HG03103 (cell line): Measurements from ENCODE around the gene WDR90.
A peak's percentile ranks its signal among the peaks of the same experiment; 100 is the strongest.
"Not testable (repeated sequence)": the region's sequence is repeated elsewhere in the genome, so short reads cannot be mapped to it uniquely, and the experiment has no call there.

Source experiments
- ATAC-seq: cut with Tn5 transposase; IDR thresholded peaks from one replicate; pipeline ENCODE4 v1.9.1; 2021; ENCODE audit warnings: low read depth; ENCODE audit not compliant: unreplicated experiment

WDR90 gene

GRCh38 chr16:684071-684794 is 35.1 kb downstream of the WDR90 start, which contains the start of gene JMJD8:
Gene JMJD8, minus strand, starts transcription at chr16:684334. Its CDS starts 15 bp downstream, at chr16:684319.
- peak; percentile 48 for ATAC-seq

- ATAC-seq = no peak
Observed at GRCh38 chr16:684961-685696, 36.0 kb downstream of the WDR90 start.

GRCh38 chr16:685967-686366 is 36.8 kb downstream of the WDR90 start:
- no peak for ATAC-seq

DNA sequence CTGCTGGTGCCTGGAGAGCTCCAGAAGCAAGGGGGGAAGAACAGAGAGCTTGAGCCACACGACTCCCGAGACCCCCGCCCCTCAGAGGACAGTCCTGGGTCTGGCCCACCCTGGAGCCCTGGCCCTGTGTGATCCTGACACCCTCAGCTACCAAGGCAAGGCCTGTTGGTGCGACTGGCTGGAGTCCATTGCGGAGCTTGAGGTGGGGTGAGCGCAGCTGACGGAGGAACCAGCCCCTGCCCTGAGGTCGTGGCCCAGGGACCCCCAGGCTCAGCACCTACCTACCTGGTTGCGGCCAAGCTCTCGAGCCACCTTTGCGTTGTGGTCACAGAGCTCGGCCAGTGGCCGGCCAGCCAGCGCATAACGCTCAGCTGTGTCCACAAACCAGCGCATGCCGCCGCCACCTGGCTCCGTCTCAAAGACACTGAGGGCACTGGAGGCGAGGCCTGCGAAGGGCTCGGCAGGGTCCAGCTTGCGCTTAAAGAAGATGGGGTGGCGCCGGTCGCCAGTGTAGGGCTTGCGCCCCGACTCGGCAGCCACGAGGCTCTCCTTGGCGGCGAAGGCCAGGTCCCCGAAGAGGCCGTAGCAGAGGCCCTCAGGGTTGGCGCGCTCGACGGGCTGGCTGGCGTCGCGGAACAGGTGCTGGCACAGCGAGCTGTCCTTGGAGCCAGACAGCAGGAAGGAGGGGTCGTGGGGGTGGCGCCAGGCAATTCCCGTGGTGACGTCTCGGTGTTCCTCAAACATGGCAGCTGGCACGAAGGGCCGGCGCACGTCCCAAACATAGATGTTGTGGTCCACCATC is 37.5 kb downstream of the WDR90 start:
- no peak for ATAC-seq

- ATAC-seq = no peak
Observed at GRCh38 chr16:687499-687898, 38.3 kb downstream of the WDR90 start.

GRCh38 chr16:689175-689897 is 40.2 kb downstream of the WDR90 start:
- no peak for ATAC-seq

- ATAC-seq = not testable (repeated sequence)
Observed at GRCh38 chr16:691242-691641, 42.1 kb downstream of the WDR90 start.

- no peak for ATAC-seq
Observed at GRCh38 chr16:692356-693108, 43.4 kb downstream of the WDR90 start.

- ATAC-seq = no peak
Observed at GRCh38 chr16:693364-693763, 44.2 kb downstream of the WDR90 start.

GRCh38 chr16:693766-694165 is 44.6 kb downstream of the WDR90 start:
- ATAC-seq = no peak

DNA sequence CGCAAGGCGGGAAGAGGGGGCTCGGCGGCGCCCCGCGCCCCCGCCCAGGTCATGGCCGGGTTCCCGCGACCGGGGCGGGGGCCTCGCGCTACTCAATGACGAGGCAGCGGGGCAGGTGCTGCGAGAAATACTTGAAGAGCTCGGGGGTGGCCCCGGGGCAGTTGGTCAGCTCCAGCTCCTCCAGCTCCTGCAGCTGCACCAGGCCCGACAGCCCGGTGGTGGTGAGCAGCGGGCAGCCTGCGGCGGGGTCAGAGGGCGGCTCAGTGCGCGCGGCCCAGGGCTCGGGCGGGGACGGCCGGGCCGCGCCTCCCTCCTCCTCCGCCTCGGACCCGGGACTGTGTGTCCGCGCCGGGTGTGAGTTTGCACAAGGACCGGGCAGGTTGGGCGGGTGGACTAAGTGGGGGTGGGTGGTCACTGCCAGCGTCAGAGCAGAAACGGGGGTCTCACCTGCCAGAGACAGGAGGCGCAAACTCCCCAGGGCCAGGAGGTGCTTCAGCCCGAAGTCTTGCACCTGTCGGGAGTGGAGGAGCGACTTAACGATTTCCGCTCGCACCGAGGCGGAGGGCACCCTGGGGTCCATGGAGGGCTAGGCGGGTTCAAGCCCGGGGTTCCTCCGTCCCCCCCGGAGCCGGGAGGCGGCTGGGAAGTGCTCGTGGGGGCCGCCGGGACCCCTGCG is 45.2 kb downstream of the WDR90 start:
- ATAC-seq = no peak

- ATAC-seq = no peak
Observed at GRCh38 chr16:694863-695354, 45.7 kb downstream of the WDR90 start.

DNA sequence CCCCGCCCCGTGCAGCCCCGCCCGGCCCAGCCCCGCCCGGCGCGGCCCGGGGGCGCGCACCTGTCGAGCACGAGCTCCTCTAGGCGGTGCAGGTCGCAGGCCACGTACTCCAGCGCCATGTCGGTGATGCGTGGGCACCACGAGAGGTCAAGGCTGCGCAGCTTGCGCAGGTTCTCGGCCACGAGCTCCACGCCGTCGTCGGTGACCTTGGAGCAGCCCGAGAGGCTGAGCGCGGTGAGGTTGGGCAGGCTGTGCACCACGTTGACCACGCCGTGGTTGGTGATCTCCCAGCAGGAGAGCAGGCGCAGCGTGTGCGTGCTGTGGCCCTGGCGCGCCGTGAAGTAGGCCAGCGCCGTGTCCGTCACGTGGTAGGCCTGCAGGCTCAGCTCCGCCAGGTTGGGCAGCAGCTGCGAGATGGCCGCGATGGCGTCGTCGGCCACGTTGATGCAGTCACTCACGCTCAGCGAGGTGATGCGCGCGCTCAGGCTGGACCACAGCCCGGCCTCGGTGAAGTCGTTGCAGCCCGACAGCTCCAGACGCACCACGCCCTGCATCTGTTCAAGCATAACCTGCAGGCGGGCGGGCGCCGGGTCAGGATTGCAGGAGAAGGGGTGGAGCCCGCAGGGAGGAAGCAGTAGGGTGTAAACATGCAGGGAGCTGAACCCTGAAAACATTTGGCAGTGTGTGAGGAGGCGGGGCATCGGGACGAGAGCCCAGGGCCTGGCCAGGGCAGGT is 46.4 kb downstream of the WDR90 start:
- no peak for ATAC-seq

DNA sequence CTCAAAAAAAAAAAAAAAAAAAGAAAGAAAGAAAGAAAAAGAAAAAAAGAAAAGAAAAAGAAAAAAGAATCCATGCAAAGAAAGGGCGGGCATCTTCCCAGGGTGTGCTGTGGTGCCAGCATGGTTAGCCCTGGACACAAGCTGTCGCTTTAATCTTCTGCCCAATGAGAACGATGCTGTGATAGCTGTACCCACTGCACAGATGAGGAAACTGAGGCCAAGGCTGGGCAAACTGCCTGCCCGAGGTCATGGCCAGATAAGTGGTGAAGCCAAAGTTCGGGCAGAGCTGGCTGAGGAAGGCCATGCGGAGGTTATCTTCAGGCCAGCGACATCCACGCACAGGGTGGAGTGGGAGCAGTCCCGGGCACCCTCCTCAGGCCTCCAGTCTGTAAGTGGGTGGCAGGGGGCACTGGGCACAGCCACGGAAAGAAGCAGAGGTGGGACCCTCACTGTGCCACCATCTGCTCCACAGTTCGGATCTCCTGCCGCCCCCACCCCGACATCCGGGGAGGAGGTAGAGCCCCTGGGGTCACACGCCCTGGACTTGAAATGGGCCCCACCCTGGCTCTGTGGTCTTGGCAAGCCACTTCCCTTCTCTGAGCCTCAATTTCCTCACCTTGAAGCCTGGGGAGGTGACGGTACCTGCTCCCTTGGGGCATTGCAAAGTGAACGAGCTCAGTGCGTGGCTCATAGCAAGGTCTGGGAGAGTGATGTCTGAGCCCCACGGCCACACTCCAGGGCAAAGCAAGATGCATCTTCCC is 49.9 kb downstream of the WDR90 start:
- ATAC-seq = no peak

DNA sequence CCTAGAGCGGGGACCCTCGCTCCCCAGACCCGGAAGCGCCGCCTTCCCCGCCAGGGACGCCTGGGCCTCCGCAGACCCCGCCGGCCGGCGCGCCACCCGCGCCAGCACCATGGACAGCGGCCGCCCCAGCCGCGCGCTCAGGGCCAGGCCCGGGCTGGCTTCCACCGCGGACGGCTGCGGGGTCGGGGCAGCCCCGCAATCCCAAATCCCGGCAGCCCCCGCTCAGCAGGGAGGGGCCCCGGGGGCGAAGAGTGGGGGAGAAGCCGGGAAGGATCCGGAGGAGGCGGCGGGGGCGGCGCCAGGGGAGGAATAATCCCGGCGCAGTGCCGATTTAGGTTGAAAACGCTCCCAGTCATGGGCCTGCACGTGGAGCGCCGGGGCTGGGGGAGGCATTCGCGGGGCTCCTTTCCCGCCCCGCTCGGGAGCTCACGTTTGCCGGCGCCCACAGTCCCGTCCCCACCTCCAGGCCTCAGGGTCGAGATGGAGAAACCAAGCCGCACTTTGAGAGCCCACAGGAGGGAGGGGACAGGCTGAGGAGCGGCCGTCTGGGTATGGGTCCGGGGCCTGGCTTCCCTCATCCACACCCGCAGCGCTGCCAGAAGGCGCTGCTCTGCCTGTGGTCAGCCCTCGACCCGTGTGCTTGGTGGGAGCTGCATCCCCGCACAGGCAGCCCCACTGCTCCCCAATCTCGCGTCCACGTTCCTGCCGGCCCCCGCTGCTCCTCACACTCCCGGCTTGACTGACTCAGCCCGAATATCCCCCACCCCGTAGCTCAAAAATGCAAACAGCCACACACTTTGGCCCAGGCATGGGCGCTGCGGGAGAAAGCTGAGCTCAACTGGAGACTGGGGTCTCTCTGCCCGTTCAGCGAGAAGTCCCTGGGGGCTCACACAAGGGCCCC is 51.8 kb downstream of the WDR90 start:
- no peak for ATAC-seq

GRCh38 chr16:702341-702740 is 53.2 kb downstream of the WDR90 start:
- ATAC-seq = no peak

DNA sequence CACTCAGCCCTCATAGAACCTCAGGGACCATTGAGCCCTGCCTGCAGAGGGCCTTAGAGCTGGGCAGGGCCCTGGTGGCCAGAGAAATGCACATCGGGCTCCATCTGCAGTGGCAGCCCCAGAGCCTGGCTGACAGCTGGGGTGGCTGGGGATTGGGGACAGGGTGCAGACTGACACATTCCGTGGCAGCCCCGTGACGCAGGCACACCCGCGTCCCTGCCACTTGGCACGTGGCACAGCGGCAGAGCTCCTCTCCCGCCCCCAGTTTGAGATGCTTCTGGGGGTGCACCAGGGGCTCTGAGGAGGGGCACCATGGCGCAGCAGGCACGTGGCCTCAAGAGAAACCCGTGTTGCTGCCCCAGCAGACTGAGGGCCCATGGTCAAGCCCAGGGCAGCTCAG is 54.2 kb downstream of the WDR90 start:
- ATAC-seq = no peak
